ENCODE measurements around the gene CYTH2. TPM values are rescaled to one million over a fixed set of nuclear protein-coding genes. Genes with fewer than 3 reads are reported as not detected.
A peak's percentile ranks its signal among the peaks of the same experiment; 100 is the strongest.

The CYTH2 gene
- total RNA-seq, 3 donors from 2014 or later = 66.3 to 86.9 (median 69.3) TPM

DNA sequence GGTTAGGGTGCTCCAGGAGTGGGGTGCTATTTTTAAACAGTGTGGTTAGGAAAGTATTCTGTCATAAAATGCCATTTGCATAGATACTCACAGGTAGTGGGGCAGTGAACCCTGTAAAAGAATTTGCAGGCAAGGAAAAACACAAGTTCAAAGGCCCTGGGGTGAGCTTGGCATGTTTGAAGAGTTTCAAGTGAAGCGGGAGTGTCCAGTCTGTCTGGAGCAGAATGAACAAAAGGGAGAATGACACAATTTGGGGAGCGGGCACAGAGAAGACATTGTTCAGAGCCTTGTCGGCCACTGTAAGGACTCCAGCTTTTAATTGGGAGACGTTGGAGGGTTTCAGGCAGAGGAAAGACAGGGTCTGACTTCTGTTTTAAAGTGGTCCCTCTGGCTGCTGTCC is 20.6 kb upstream of the CYTH2 start:
- intact Hi-C loops (cut with DNase I, micrococcal nuclease) = no loop called here
- Histone ChIP-seq H3K4me3 (no peak overlapping the region), H3K4me1 (ENCODE audit: low read depth) (peaks cover 19% of the 10 kb centered on the region), H3K36me3 (ENCODE audit: low read depth) (no peaks in the 10 kb centered on the region), H3K9me3 (no peaks in the 10 kb centered on the region)
- DNase-seq (no peak), ATAC-seq (no peak)
- TF ChIP-seq, protein P1, sequence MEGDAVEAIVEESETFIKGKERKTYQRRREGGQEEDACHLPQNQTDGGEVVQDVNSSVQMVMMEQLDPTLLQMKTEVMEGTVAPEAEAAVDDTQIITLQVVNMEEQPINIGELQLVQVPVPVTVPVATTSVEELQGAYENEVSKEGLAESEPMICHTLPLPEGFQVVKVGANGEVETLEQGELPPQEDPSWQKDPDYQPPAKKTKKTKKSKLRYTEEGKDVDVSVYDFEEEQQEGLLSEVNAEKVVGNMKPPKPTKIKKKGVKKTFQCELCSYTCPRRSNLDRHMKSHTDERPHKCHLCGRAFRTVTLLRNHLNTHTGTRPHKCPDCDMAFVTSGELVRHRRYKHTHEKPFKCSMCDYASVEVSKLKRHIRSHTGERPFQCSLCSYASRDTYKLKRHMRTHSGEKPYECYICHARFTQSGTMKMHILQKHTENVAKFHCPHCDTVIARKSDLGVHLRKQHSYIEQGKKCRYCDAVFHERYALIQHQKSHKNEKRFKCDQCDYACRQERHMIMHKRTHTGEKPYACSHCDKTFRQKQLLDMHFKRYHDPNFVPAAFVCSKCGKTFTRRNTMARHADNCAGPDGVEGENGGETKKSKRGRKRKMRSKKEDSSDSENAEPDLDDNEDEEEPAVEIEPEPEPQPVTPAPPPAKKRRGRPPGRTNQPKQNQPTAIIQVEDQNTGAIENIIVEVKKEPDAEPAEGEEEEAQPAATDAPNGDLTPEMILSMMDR (IDR thresholded peaks at IDR 0.05) = no peak

DNA sequence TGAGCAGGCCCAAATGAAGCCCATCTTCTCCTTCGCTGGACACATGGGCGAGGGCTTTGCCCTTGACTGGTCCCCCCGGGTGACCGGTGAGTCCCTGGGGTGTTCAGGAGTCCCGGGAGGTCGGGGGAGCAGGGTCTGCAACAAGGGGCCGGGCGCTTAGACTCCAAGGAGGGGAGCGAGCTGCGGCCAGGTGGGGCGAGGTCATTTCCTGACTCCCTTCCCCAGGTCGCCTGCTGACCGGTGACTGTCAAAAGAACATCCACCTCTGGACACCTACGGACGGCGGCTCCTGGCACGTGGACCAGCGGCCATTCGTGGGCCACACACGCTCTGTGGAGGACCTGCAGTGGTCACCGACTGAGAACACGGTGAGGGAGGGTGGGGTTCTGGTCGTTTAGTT is 18.7 kb upstream of the CYTH2 start:
- TF ChIP-seq, protein P1 (IDR thresholded peaks at IDR 0.05) = no peak
- H3K4me3 ChIP-seq = no peak overlapping the region
- intact Hi-C loops (cut with DNase I, micrococcal nuclease) = no loop called here
- DNase-seq (no peak), ATAC-seq (no peak)
- peaks cover 12% of the 10 kb centered on the region for H3K4me1 ChIP-seq (ENCODE audit: low read depth)
- no peaks in the 10 kb centered on the region for H3K9me3 ChIP-seq
- no peaks in the 10 kb centered on the region for H3K36me3 ChIP-seq (ENCODE audit: low read depth)

DNA sequence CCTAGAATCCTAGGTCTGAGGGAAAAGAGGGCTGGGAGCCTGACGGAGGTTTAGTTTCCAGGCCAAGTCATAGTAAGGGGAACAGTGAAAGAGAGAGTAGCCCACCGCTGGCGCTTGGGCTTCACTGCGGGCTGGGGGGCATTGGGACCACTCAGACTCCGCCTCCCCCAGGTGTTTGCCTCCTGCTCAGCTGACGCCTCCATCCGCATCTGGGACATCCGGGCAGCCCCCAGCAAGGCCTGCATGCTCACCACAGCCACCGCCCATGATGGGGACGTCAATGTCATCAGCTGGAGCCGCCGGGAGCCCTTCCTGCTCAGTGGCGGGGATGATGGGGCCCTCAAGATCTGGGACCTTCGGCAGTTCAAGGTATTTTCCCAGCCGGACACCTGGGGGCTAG is 18.3 kb upstream of the CYTH2 start:
- ATAC-seq = no peak
- no peaks in the 10 kb centered on the region for H3K9me3 ChIP-seq

DNA sequence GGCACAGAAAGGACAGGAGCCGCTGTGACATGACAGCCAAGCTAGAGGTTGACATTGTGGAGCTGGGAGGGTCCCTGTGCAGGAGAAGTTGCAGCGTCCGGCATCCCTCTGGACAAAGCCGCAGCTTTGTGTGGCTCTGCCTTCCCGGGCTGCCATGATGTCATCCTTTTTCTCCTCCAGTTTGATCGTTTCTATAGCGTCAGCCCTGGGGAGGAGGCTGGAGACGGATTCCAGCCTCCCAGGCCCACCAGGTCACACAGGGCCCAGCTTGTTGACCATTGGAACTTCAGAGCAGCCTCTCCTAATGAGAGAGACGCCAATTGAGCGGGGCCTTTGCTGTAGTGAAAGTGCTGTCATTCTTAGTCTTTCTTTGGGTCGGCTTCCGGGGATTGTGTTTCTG is 17.5 kb upstream of the CYTH2 start:
- intact Hi-C loops (cut with DNase I, micrococcal nuclease) = no loop called here
- peaks cover 8% of the 10 kb centered on the region for H3K4me1 ChIP-seq (ENCODE audit: low read depth)
- no peak for ATAC-seq
- no peaks in the 10 kb centered on the region for H3K36me3 ChIP-seq (ENCODE audit: low read depth)
- no peak for DNase-seq
- TF ChIP-seq, protein P1 (IDR thresholded peaks at IDR 0.05) = no peak
- no peak overlapping the region for H3K4me3 ChIP-seq
- H3K9me3 ChIP-seq = no peaks in the 10 kb centered on the region

More for the DNA sequence above, 18.3 kb upstream of the CYTH2 start:
- TF ChIP-seq, protein P1 (IDR thresholded peaks at IDR 0.05) = no peak
- no peaks in the 10 kb centered on the region for H3K36me3 ChIP-seq (ENCODE audit: low read depth)
- H3K4me3 ChIP-seq = no peak overlapping the region
- intact Hi-C loops (cut with DNase I, micrococcal nuclease) = no loop called here
- peaks cover 12% of the 10 kb centered on the region for H3K4me1 ChIP-seq (ENCODE audit: low read depth)
- DNase-seq = no peak

DNA sequence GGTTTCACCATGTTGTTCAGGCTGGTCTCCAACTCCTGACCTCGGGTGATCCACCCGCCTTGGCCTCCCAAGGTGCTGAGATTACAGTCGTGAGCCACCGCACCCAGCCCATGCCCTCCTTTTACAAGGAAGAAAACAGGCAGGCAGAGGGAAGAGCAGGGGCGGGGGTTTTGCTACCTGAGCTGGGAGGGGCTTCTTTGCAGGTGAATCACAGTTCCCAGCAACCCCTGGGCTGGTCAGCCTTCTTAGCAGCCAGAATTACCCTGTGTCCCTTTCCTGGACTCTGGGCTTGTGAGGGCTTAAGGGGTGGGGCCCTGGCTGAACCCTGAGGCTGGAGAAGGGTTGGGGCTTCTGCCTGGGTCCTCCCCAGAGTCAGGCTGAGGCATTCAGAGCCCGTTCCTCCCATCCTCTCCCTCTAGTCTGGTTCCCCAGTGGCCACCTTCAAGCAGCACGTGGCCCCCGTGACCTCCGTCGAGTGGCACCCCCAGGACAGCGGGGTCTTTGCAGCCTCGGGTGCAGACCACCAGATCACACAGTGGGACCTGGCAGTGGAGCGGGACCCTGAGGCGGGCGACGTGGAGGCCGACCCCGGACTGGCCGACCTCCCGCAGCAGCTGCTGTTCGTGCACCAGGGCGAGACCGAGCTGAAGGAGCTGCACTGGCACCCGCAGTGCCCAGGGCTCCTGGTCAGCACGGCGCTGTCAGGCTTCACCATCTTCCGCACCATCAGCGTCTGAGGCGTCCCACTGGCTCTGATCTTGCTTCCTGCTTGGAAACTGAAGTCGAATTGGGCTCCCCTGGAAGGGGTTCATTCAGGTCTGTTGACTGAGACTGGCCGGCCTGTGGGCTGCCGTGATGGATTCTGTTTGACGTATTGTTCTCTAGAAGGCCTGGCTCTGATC is 16.6 kb upstream of the CYTH2 start:
- Histone ChIP-seq H3K36me3 (ENCODE audit: low read depth) (no peaks in the 10 kb centered on the region), H3K4me1 (ENCODE audit: low read depth) (peaks cover 2% of the 10 kb centered on the region), H3K9me3 (no peaks in the 10 kb centered on the region), H3K4me3 (no peak overlapping the region)
- intact Hi-C loops (cut with DNase I, micrococcal nuclease) = no loop called here
- ATAC-seq (peak; percentile 89), DNase-seq (peak in 2 of 3 donors; percentile 56 to 69)
- TF ChIP-seq, protein P1 (IDR thresholded peaks at IDR 0.05) = no peak
